ENCODE measurements around the gene HTRA1. TPM values are rescaled to one million over a fixed set of nuclear protein-coding genes. Genes with fewer than 3 reads are reported as not detected.

The HTRA1 gene
- polyA plus RNA-seq, 3 donors = 0.84 to 4.7 (median 2.2) TPM

- 78% methylated on average over 6 of the region's 6 CpGs for WGBS (ENCODE audit: insufficient coverage)
- TF ChIP-seq CTCF (IDR thresholded peaks at IDR 0.05) = no peak
- H3K27ac ChIP-seq (ENCODE audit: low read depth in 1 of 2, low read length in 2 of 2) = no peak overlapping the region
Observed at GRCh38 chr10:122504610-122504950, 43.2 kb downstream of the HTRA1 start.

GRCh38 chr10:122505011-122505410, 43.7 kb downstream of the HTRA1 start:
- H3K4me2 ChIP-seq (replicated peaks; ENCODE audit: extremely low read depth, low read length, poor library complexity, severe bottlenecking) = no peak overlapping the region
- H3K9ac ChIP-seq (ENCODE audit: insufficient read depth, low read length, poor library complexity, severe bottlenecking) = no peak overlapping the region
- Mint-ChIP-seq H3K36me3 (no peaks in the 10 kb centered on the region), H3K4me3 (peak overlapping the region in 1 of 2 donors; percentile 14), H3K9me3 (no peaks in the 10 kb centered on the region), H3K27ac (no peak overlapping the region), H3K4me1 (no peaks in the 10 kb centered on the region), H3K27me3 (ENCODE audit: low read depth in 3 of 3) (peaks cover 0 to 11% (median 3%) of the 10 kb centered on the region in 3 donors)
- no peaks in the 10 kb centered on the region for H3K79me2 ChIP-seq (ENCODE audit: insufficient read depth, low read length)
- intact Hi-C loops (cut with micrococcal nuclease) = no loop called here
- H3K9me3 ChIP-seq (replicated peaks in 1 of 2; ENCODE audit: control insufficient read depth in 1 of 2, insufficient read depth in 1 of 2, low read length in 2 of 2) = no peaks in the 10 kb centered on the region
- 95% methylated on average over 3 of the region's 5 CpGs for WGBS (ENCODE audit: insufficient coverage)
- H3K4me1 ChIP-seq (ENCODE audit: control insufficient read depth in 1 of 2, insufficient read depth in 2 of 2, low read length in 2 of 2) = no peaks in the 10 kb centered on the region
- no peak overlapping the region for H3K4me3 ChIP-seq (replicated peaks in 1 of 3; ENCODE audit: low read depth in 2 of 3, low read length in 3 of 3)
- no peaks in the 10 kb centered on the region for H4K20me1 ChIP-seq (ENCODE audit: insufficient read depth, low read length)
- H3K36me3 ChIP-seq (replicated peaks in 1 of 2; ENCODE audit: control insufficient read depth in 1 of 2, insufficient read depth in 2 of 2, low read length in 2 of 2) = no peaks in the 10 kb centered on the region
- H3K27me3 ChIP-seq (ENCODE audit: control insufficient read depth in 2 of 2, insufficient read depth in 2 of 2, low read length in 2 of 2) = no peaks in the 10 kb centered on the region
- H3K27ac ChIP-seq (ENCODE audit: low read depth in 1 of 2, low read length in 2 of 2) = no peak overlapping the region
- no peak for DNase-seq
- no peak overlapping the region for H2AFZ ChIP-seq (ENCODE audit: insufficient read depth, low read depth, low read length, poor library complexity, severe bottlenecking)
- no peak for TF ChIP-seq CTCF (IDR thresholded peaks at IDR 0.05)

More at GRCh38 chr10:122504610-122504950, 43.2 kb downstream of the HTRA1 start:
- Histone ChIP-seq H4K20me1 (ENCODE audit: insufficient read depth, low read length) (no peaks in the 10 kb centered on the region), H3K4me3 (replicated peaks in 1 of 3; ENCODE audit: low read depth in 2 of 3, low read length in 3 of 3) (no peak overlapping the region), H3K27me3 (ENCODE audit: control insufficient read depth in 2 of 2, insufficient read depth in 2 of 2, low read length in 2 of 2) (no peaks in the 10 kb centered on the region), H3K9me3 (replicated peaks in 1 of 2; ENCODE audit: control insufficient read depth in 1 of 2, insufficient read depth in 1 of 2, low read length in 2 of 2) (no peaks in the 10 kb centered on the region), H3K4me2 (replicated peaks; ENCODE audit: extremely low read depth, low read length, poor library complexity, severe bottlenecking) (no peak overlapping the region), H3K9ac (ENCODE audit: insufficient read depth, low read length, poor library complexity, severe bottlenecking) (no peak overlapping the region), H2AFZ (ENCODE audit: insufficient read depth, low read depth, low read length, poor library complexity, severe bottlenecking) (no peak overlapping the region), H3K36me3 (replicated peaks in 1 of 2; ENCODE audit: control insufficient read depth in 1 of 2, insufficient read depth in 2 of 2, low read length in 2 of 2) (no peaks in the 10 kb centered on the region), H3K79me2 (ENCODE audit: insufficient read depth, low read length) (no peaks in the 10 kb centered on the region), H3K4me1 (ENCODE audit: control insufficient read depth in 1 of 2, insufficient read depth in 2 of 2, low read length in 2 of 2) (no peaks in the 10 kb centered on the region)
- Mint-ChIP-seq H3K4me1 (peaks cover 2% of the 10 kb centered on the region), H3K9me3 (no peaks in the 10 kb centered on the region), H3K36me3 (no peaks in the 10 kb centered on the region), H3K27me3 (ENCODE audit: low read depth in 3 of 3) (peaks cover 0 to 11% (median 3%) of the 10 kb centered on the region in 3 donors), H3K27ac (peak overlapping the region in 2 of 7 donors; percentile 33 to 54), H3K4me3 (no peak overlapping the region)
- no peak for DNase-seq
- intact Hi-C loops (cut with micrococcal nuclease) = no loop called here
